Activated CD8-positive, alpha-beta memory T cell treated with anti-CD3 and anti-CD28 coated beads for 24 hours (primary cell): ENCODE measurements around the gene DACH1.
"Not testable (repeated sequence)": the region's sequence is repeated elsewhere in the genome, so short reads cannot be mapped to it uniquely, and the experiment has no call there.

Source experiments
- DNase-seq: peaks from one replicate; pipeline ENCODE4 v3.0.0-alpha.2; 2020

Gene DACH1

GRCh38 chr13:71867131-71867814, at the start of gene DACH1:
Gene DACH1 (minus strand): TSS chr13:71867204.
- no peak for DNase-seq

GRCh38 chr13:71913717-71914116, 46.7 kb upstream of the DACH1 start:
- no peak for DNase-seq

GRCh38 chr13:71912524-71912923, 45.5 kb upstream of the DACH1 start:
- DNase-seq = no peak

GRCh38 chr13:71906448-71906847, 39.4 kb upstream of the DACH1 start:
- DNase-seq = no peak

GRCh38 chr13:71902676-71903075, 35.7 kb upstream of the DACH1 start:
- no peak for DNase-seq

- DNase-seq = not testable (repeated sequence)
Observed at GRCh38 chr13:71893506-71893905, 26.5 kb upstream of the DACH1 start.

GRCh38 chr13:71886880-71887279, 19.9 kb upstream of the DACH1 start:
- no peak for DNase-seq

GRCh38 chr13:71882120-71882519, 15.1 kb upstream of the DACH1 start:
- no peak for DNase-seq

GRCh38 chr13:71880753-71881541, 13.9 kb upstream of the DACH1 start:
- no peak for DNase-seq

- no peak for DNase-seq
Observed at GRCh38 chr13:71879808-71880344, 12.9 kb upstream of the DACH1 start.

- no peak for DNase-seq
Observed at GRCh38 chr13:71879129-71879535, 12.1 kb upstream of the DACH1 start.

- DNase-seq = no peak
Observed at GRCh38 chr13:71877256-71877653, 10.3 kb upstream of the DACH1 start.

GRCh38 chr13:71876648-71877255, 9.7 kb upstream of the DACH1 start:
- DNase-seq = no peak

GRCh38 chr13:71875823-71876222, 8.8 kb upstream of the DACH1 start:
- no peak for DNase-seq

- no peak for DNase-seq
Observed at GRCh38 chr13:71874458-71874857, 7.5 kb upstream of the DACH1 start.

GRCh38 chr13:71873418-71874247, 6.6 kb upstream of the DACH1 start:
- no peak for DNase-seq

GRCh38 chr13:71871844-71872243, 4.8 kb upstream of the DACH1 start:
- DNase-seq = no peak

GRCh38 chr13:71871176-71871754, 4.3 kb upstream of the DACH1 start:
- no peak for DNase-seq

- DNase-seq = no peak
Observed at GRCh38 chr13:71870100-71870499, 3.1 kb upstream of the DACH1 start.

- DNase-seq = no peak
Observed at GRCh38 chr13:71869274-71869673, 2.3 kb upstream of the DACH1 start.

- DNase-seq = peak; percentile 57
Observed at GRCh38 chr13:71866335-71867130, 471 bp downstream of the DACH1 start.
